K562 (cell line): ENCODE measurements around the gene PTPRR. TPM values are rescaled to one million over a fixed set of nuclear protein-coding genes. Genes with fewer than 3 reads are reported as not detected.

Experiments used
- ATAC-seq: fragments of 200-7000 bp; cut with Tn5 transposase; 3 replicates; pipeline ENCODE4 v1.9.1; 2020; ENCODE audit warnings: moderate library complexity
- BruUV-seq: library from RNA; stranded (reverse); fragments of 400-500 nt; replicated peaks from 2 replicates; lab custom pipeline; 2021; lab: Mats Ljungman, UMichigan
- CTCF ChIA-PET: fragments of 300-600 bp; formaldehyde crosslinking; extraction: SDS; loops from one replicate; lab custom pipeline; 2021; ENCODE audit warnings: low intra/inter-chr PET ratio; lab: Yijun Ruan, JAX
- POLR2A ChIA-PET: fragments of 300-600, 350-650 bp; sonication (Branson Sonifier 250); formaldehyde crosslinking; extraction: SDS; loops from one replicate; lab custom pipeline; 2021; ENCODE audit warnings: antibody characterized with exemption, inconsistent platforms; lab: Yijun Ruan, JAX
- DNase-seq, 4 experiments: peaks; one replicate each; pipeline versions ENCODE4 v3.0.0 to v3.0.0-alpha.2; 2011 to 2018; ENCODE audit warnings: low spot score in 3 of 4, mixed read lengths in 3 of 4; ENCODE audit errors: extremely low read depth in 1 of 4
- FAIRE-seq: peaks from 2 replicates; lab custom pipeline; 2011; peaks lifted over from hg19 to GRCh38; lab: Jason Lieb, UNC
- H2AFZ ChIP-seq: 2 replicates; pipeline ENCODE4 v1.6.0; 2011; ENCODE audit warnings: low read depth, low read length, control low read depth, inconsistent platforms
- H3K27ac ChIP-seq: fragments of 200-600 bp; 3 replicates; pipeline ENCODE4 v1.8.0; 2011; ENCODE audit warnings: low read depth, mild to moderate bottlenecking, control low read depth, inconsistent platforms, low read length, moderate library complexity, mixed read lengths; ENCODE audit errors: extremely low read depth
- H3K27me3 ChIP-seq, 2 experiments: fragments of 300-600 bp in 1 of 2; 2 replicates in 1 of 2; 3 replicates in 1 of 2; pipeline versions ENCODE4 v1.6.0 to v1.8.0; 2011; ENCODE audit warnings: inconsistent platforms in 2 of 2, low read length in 2 of 2, mild to moderate bottlenecking in 1 of 2, mixed read lengths in 1 of 2, moderate library complexity in 1 of 2; ENCODE audit not compliant: control insufficient read depth in 2 of 2, insufficient read depth in 2 of 2
- H3K36me3 ChIP-seq: fragments of 300-600 bp; 3 replicates; pipeline ENCODE4 v1.8.0; 2011; ENCODE audit warnings: mild to moderate bottlenecking, low read length, inconsistent platforms; ENCODE audit not compliant: control insufficient read depth, insufficient read depth
- H3K4me1 ChIP-seq, 2 experiments: fragments of 200-600 bp in 1 of 2; replicated peaks in 1 of 2; 2 replicates in 1 of 2; 3 replicates in 1 of 2; pipeline versions ENCODE4 v1.5.1 to v1.8.0; 2011; ENCODE audit warnings: inconsistent platforms in 2 of 2, low read length in 2 of 2, mild to moderate bottlenecking in 1 of 2, mixed read lengths in 1 of 2, moderate library complexity in 1 of 2; ENCODE audit not compliant: control insufficient read depth in 2 of 2, insufficient read depth in 2 of 2
- H3K4me2 ChIP-seq: 2 replicates; pipeline ENCODE4 v1.6.1; 2011; ENCODE audit warnings: low read length, control low read depth, inconsistent platforms, mixed read lengths; ENCODE audit not compliant: insufficient read depth
- H3K4me3 ChIP-seq: fragments of 200-600 bp; sonication (generic), shearing (Covaris generic); 2 replicates; pipeline ENCODE4 v1.5.1; 2016; ENCODE audit warnings: control low read depth, inconsistent platforms
- H3K79me2 ChIP-seq: fragments of 200-600 bp; 3 replicates; pipeline ENCODE4 v1.8.0; 2011; ENCODE audit warnings: low read length, inconsistent platforms; ENCODE audit not compliant: control insufficient read depth, insufficient read depth
- H3K9ac ChIP-seq, 2 experiments: 2 replicates each; pipeline versions ENCODE4 v1.6.0 to v1.6.1; 2011; ENCODE audit warnings: low read depth in 2 of 2, low read length in 2 of 2, control low read depth in 1 of 2, inconsistent platforms in 1 of 2, mild to moderate bottlenecking in 1 of 2, mixed read lengths in 1 of 2; ENCODE audit not compliant: insufficient read depth in 1 of 2
- H3K9me1 ChIP-seq: one replicate; pipeline ENCODE4 v1.6.0; 2011; ENCODE audit warnings: inconsistent platforms, mild to moderate bottlenecking, low read length, moderate library complexity; ENCODE audit not compliant: control insufficient read depth, insufficient read depth
- H3K9me3 ChIP-seq: replicated peaks from 2 replicates; pipeline ENCODE4 v1.5.1; 2011; ENCODE audit warnings: low read depth, low read length, inconsistent platforms; ENCODE audit not compliant: control insufficient read depth, insufficient read depth
- H4K20me1 ChIP-seq: replicated peaks from 2 replicates; pipeline ENCODE4 v1.6.1; 2011; ENCODE audit warnings: low read length, inconsistent platforms, mixed read lengths; ENCODE audit not compliant: control insufficient read depth, insufficient read depth
- CBX3 ChIP-seq, 2 experiments: IDR thresholded peaks; 1 replicate in 1 of 2; 2 replicates in 1 of 2; pipeline ENCODE4 v1.6.1; 2012; ENCODE audit warnings: inconsistent platforms in 2 of 2, low read length in 2 of 2, borderline replicate concordance in 1 of 2, control low read depth in 1 of 2
- DDX20 ChIP-seq: fragments of 450-650 bp; IDR thresholded peaks from 2 replicates; pipeline ENCODE4 v1.6.1; 2016; ENCODE audit warnings: missing genetic modification characterization, low read depth, mild to moderate bottlenecking, missing compliant biosample characterization, moderate library complexity
- EP400 ChIP-seq: fragments of 450-650 bp; IDR thresholded peaks from 2 replicates; pipeline ENCODE4 v1.6.1; 2017; ENCODE audit warnings: antibody characterized with exemption, mild to moderate bottlenecking, moderate library complexity
- GATAD2B ChIP-seq: fragments of 450-650 bp; IDR thresholded peaks from 2 replicates; pipeline ENCODE4 v1.6.1; 2017; ENCODE audit warnings: mild to moderate bottlenecking, borderline replicate concordance
- HEY1 ChIP-seq: fragments of 250-450 bp; sonication (Bioruptor Pico); IDR thresholded peaks from 2 replicates; pipeline ENCODE4 v1.5.0; 2020; ENCODE audit warnings: mild to moderate bottlenecking, moderate library complexity, borderline replicate concordance
- KDM5B ChIP-seq: fragments of 200-600 bp; sonication (generic); IDR thresholded peaks from 2 replicates; pipeline ENCODE4 v1.6.1; 2012; ENCODE audit warnings: low read depth, mild to moderate bottlenecking, moderate library complexity, low read length, control low read depth, inconsistent platforms; ENCODE audit not compliant: insufficient replicate concordance
- KLF13 ChIP-seq: fragments of 450-650 bp; IDR thresholded peaks from 2 replicates; pipeline ENCODE4 v1.6.1; 2016; ENCODE audit warnings: missing genetic modification characterization, low read depth, mild to moderate bottlenecking, missing compliant biosample characterization, moderate library complexity, borderline replicate concordance
- NR2F6 ChIP-seq: fragments of 450-650 bp; formaldehyde crosslinking; IDR thresholded peaks from 2 replicates; pipeline ENCODE4 v1.4.0; 2020; ENCODE audit warnings: mild to moderate bottlenecking
- POLR3G ChIP-seq: IDR thresholded peaks from 2 replicates; pipeline ENCODE4 v1.6.1; 2011; ENCODE audit not compliant: insufficient read length, insufficient replicate concordance; ENCODE audit errors: extremely low read depth
- RBM14 ChIP-seq: fragments of 200-400 bp; formaldehyde crosslinking; IDR thresholded peaks from 2 replicates; pipeline ENCODE4 v1.6.1; 2018; ENCODE audit warnings: low read depth, mild to moderate bottlenecking, low read length, moderate library complexity, borderline replicate concordance; ENCODE audit not compliant: insufficient read depth
- RBM15 ChIP-seq: fragments of 200-400 bp; formaldehyde crosslinking; IDR thresholded peaks from 2 replicates; pipeline ENCODE4 v1.6.1; 2018; ENCODE audit warnings: mild to moderate bottlenecking, low read length, moderate library complexity; ENCODE audit not compliant: insufficient read depth
- RBM39 ChIP-seq: fragments of 200-400 bp; formaldehyde crosslinking; optimal IDR thresholded peaks from 2 replicates; pipeline ENCODE3; 2018; ENCODE audit warnings: low read depth, low read length
- ZNF217 ChIP-seq: sonication (generic); formaldehyde crosslinking; IDR thresholded peaks from 2 replicates; pipeline ENCODE4 v1.8.0; 2022; ENCODE audit warnings: mild to moderate bottlenecking, missing genetic modification reagents
- ZNF24 ChIP-seq: fragments of 450-650 bp; IDR thresholded peaks from 2 replicates; pipeline ENCODE4 v1.6.1; 2016
- WGBS: fragments of 100-300 bp; shearing (Covaris generic); methylation state at CpG from one replicate; pipeline ENCODE4 v1.1.6; 2016; ENCODE audit warnings: low coverage, mixed read lengths; ENCODE audit not compliant: insufficient coverage; ENCODE audit errors: missing lambda C conversion rate; 5-methylcytosine and 5-hydroxymethylcytosine counted together
- in situ Hi-C: fragments of 300-500 bp; cut with MboI; formaldehyde crosslinking; loops from 4 replicates; pipeline ENCODE4 v1.15.0; 2018; ENCODE audit warnings: inconsistent platforms, mixed read lengths
- intact Hi-C: fragments of 100-400 bp; cut with micrococcal nuclease; formaldehyde crosslinking; loops from 2 replicates; pipeline ENCODE4 v1.14.2; 2022
- polyA plus RNA-seq, 8 experiments: library from polyadenylated mRNA; depleted of rRNA in 4 of 8; stranded (reverse) in 5 of 8; unstranded in 3 of 8; fragments of >200 nt; fragmentation: Nextera tagmentation in 2 of 8; fragmentation: Illumina TruSeq in 1 of 8; extraction: Ambion mirVana in 2 of 8; extraction: Trizol in 1 of 8; gene quantifications; 2 replicates each; pipeline versions ENCODE4 v1.2.1 to v1.2.3, GENCODE V29; 2011 to 2014; ENCODE audit warnings: inconsistent platforms in 1 of 8, missing spikeins in 1 of 8
- total RNA-seq, 7 experiments: library from RNA; depleted of rRNA in 6 of 7; stranded (reverse); fragments of >200 nt in 6 of 7; fragmentation: Illumina TruSeq in 2 of 7; extraction: Trizol in 2 of 7; gene quantifications; 2 replicates each; pipeline versions ENCODE4 v1.2.1 to v1.2.3, GENCODE V29; 2011 to 2021; ENCODE audit warnings: low replicate concordance in 1 of 7
- TF ChIP-seq, protein P1 (sequence below): sonication (generic); formaldehyde crosslinking; IDR thresholded peaks from 2 replicates; pipeline ENCODE4 v1.8.1; 2023; ENCODE audit warnings: mild to moderate bottlenecking, missing genetic modification reagents
- TF ChIP-seq, protein P2 (sequence below): fragments of 250-450 bp; sonication (Bioruptor Pico); IDR thresholded peaks from 2 replicates; pipeline ENCODE4 v1.8.0; 2021; ENCODE audit warnings: moderate library complexity, mild to moderate bottlenecking, inconsistent platforms
- TF ChIP-seq, protein P3 (sequence below): sonication (generic); formaldehyde crosslinking; IDR thresholded peaks from 2 replicates; pipeline ENCODE4 v1.8.0; 2023; ENCODE audit warnings: mild to moderate bottlenecking, missing genetic modification reagents

Gene PTPRR
- total and polyA plus RNA-seq, 9 of the 15 experiments (the other 6 are each of a cell fraction or from before 2014, with no cell fraction given) = 6.6 to 41.7 (median 12.3) TPM

DNA sequence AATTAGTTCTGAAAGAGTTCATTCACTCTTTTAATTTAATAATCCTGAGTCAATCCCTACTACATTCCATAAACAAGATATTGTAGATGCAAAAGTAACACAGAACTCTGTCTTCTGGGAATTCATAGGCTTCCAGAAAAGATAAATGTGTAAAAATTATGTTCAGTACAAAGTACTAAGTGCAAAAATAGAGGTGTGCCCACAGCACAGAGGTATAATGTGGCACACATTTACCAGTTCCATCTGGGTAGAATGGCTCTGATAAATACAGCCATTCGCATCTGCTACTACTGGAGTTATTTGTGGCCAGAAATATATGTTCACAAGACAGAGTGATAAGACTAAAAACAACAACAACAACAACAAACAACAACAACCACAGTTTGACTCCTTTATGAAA lies 171.7 kb downstream of the PTPRR start (continued):
- TF ChIP-seq, protein P1, sequence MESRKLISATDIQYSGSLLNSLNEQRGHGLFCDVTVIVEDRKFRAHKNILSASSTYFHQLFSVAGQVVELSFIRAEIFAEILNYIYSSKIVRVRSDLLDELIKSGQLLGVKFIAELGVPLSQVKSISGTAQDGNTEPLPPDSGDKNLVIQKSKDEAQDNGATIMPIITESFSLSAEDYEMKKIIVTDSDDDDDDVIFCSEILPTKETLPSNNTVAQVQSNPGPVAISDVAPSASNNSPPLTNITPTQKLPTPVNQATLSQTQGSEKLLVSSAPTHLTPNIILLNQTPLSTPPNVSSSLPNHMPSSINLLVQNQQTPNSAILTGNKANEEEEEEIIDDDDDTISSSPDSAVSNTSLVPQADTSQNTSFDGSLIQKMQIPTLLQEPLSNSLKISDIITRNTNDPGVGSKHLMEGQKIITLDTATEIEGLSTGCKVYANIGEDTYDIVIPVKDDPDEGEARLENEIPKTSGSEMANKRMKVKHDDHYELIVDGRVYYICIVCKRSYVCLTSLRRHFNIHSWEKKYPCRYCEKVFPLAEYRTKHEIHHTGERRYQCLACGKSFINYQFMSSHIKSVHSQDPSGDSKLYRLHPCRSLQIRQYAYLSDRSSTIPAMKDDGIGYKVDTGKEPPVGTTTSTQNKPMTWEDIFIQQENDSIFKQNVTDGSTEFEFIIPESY (CRISPR knock-in tag) = no peak
- TF ChIP-seq KLF13 = no peak

DNA sequence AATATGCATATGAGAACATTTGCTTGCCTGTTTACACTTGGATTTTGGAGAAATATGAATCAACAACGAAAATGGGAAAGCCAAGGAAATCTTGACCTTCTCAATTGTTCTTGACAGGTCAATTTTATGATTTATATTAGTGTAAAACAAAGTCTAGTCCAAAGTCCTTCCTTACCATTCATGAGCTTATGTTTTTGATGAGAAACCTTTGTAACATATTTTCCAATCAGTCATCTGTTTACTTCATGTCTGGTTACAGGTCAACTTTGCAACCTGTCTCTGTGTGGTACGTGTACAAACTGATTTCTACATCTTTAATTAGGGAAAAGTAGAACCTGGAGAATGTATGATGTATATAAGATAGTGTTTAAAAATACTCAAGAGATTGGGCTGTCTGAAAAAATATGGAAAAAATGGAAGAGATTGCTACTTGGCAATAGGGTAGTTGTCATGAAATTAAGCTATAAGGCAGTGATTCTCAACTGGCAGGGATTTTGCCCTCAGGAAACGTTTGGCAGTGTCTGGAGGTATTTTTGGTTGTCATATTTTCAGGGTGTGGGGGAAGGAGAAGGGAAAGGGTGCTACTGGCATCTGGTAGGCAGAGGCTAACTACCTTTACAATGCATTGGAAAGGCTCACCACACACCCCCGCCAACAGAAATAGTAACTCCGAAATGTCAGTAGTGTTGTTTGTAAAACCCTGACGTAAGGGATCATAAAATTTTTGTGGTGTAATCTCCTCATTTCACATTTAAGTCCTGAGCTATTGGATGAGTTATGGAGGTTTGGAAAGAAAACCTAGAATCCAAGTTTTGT lies 172.9 kb downstream of the PTPRR start:
- H3K36me3 ChIP-seq = no peaks in the 10 kb centered on the region
- no peak overlapping the region for H2AFZ ChIP-seq
- 55% methylated on average over 6 of the region's 6 CpGs for WGBS
- no peak for ATAC-seq
- H3K9me3 ChIP-seq = no peaks in the 10 kb centered on the region
- POLR2A ChIA-PET = no interaction called here
- H3K4me1 ChIP-seq = peaks cover 0 to 3% of the 10 kb centered on the region in 2 experiments; a peak in 2 of 5 replicates
- no peaks in the 10 kb centered on the region for H4K20me1 ChIP-seq
- no peak for FAIRE-seq
- H3K9ac ChIP-seq = no peak overlapping the region
- H3K79me2 ChIP-seq = no peaks in the 10 kb centered on the region
- CTCF ChIA-PET = no interaction called here
- in situ Hi-C loops (loop anchor here (25.0 kb wide), 1 partner anchor 265 kb away; no protein-coding TSS in a partner anchor), intact Hi-C loops (no loop called here)
- no peaks in the 10 kb centered on the region for H3K27me3 ChIP-seq
- H3K27ac ChIP-seq = no peak overlapping the region
- H3K4me3 ChIP-seq = no peak overlapping the region
- BruUV-seq = no TSS peak
- no peak overlapping the region for H3K4me2 ChIP-seq
- DNase-seq = no peak
- H3K9me1 ChIP-seq = no peaks in the 10 kb centered on the region
- TF ChIP-seq DDX20 (tag) (no peak), KDM5B (no peak), HEY1 (CRISPR knock-in tag) (no peak), EP400 (no peak), POLR3G (no peak), CBX3 (IDR thresholded peaks at IDR 0.05; ENCODE audit: borderline replicate concordance in 1 of 2, low read length in 2 of 2) (no peak), RBM14 (no peak), RBM15 (no peak), ZNF217 (CRISPR knock-in tag) (no peak), GATAD2B (no peak), NR2F6 (CRISPR knock-in tag) (no peak), RBM39 (no peak), ZNF24 (no peak)
- TF ChIP-seq, protein P2, sequence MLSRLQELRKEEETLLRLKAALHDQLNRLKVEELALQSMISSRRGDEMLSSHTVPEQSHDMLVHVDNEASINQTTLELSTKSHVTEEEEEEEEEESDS (CRISPR knock-in tag) = no peak
- TF ChIP-seq, protein P3, sequence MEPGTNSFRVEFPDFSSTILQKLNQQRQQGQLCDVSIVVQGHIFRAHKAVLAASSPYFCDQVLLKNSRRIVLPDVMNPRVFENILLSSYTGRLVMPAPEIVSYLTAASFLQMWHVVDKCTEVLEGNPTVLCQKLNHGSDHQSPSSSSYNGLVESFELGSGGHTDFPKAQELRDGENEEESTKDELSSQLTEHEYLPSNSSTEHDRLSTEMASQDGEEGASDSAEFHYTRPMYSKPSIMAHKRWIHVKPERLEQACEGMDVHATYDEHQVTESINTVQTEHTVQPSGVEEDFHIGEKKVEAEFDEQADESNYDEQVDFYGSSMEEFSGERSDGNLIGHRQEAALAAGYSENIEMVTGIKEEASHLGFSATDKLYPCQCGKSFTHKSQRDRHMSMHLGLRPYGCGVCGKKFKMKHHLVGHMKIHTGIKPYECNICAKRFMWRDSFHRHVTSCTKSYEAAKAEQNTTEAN (CRISPR knock-in tag) = no peak
